Heart left ventricle (tissue), 16 donors: ENCODE data around the gene FKBP1A. TPM values are rescaled to one million over a fixed set of nuclear protein-coding genes. Genes with fewer than 3 reads are reported as not detected.

Experiments used
- ATAC-seq, 4 donors: fragments of 200-7000 bp; cut with Tn5 transposase; one replicate each; pipeline ENCODE4 v1.9.1; 2020 to 2022; ENCODE audit warnings: moderate library complexity in 4 of 4, mild to moderate bottlenecking in 3 of 4, moderate number of reproducible peaks in 1 of 4
- DNase-seq, 5 donors: peaks; one replicate each; pipeline ENCODE4 v3.0.0-alpha.2; 2020
- H3K27ac ChIP-seq, 12 donors: fragments of 200-600 bp; sonication (generic) in 4 of 12; one replicate each; pipeline versions ENCODE4 v1.5.0 to v1.8.0; 2016 to 2022; ENCODE audit warnings: mild to moderate bottlenecking in 2 of 12
- H3K27me3 ChIP-seq, 9 donors: fragments of 200-600 bp; sonication (generic) in 2 of 9; one replicate each; pipeline versions ENCODE4 v1.5.1 to v1.8.0; 2016 to 2022; ENCODE audit warnings: mild to moderate bottlenecking in 3 of 9
- H3K36me3 ChIP-seq, 9 donors: fragments of 200-600 bp; sonication (generic) in 2 of 9; one replicate each; pipeline versions ENCODE4 v1.5.0 to v1.8.0; 2018 to 2022; ENCODE audit warnings: mild to moderate bottlenecking in 2 of 9
- H3K4me1 ChIP-seq, 12 donors: fragments of 200-600 bp; sonication (generic) in 4 of 12; one replicate each; pipeline versions ENCODE4 v1.5.0 to v1.8.0; 2016 to 2022; ENCODE audit warnings: mild to moderate bottlenecking in 3 of 12
- H3K4me3 ChIP-seq, 12 donors: fragments of 200-600 bp; sonication (generic) in 4 of 12; one replicate each; pipeline versions ENCODE4 v1.5.0 to v1.8.0; 2017 to 2022; ENCODE audit warnings: mild to moderate bottlenecking in 9 of 12, moderate library complexity in 4 of 12
- H3K9me3 ChIP-seq, 12 donors: fragments of 200-600 bp; sonication (generic) in 4 of 12; one replicate each; pipeline versions ENCODE4 v1.5.0 to v1.8.0; 2016 to 2022; ENCODE audit warnings: mild to moderate bottlenecking in 1 of 12
- POLR2A ChIP-seq, 2 donors: fragments of 450-650 bp; IDR thresholded peaks; one replicate each; pipeline ENCODE4 v1.6.1; 2017; ENCODE audit warnings: antibody characterized with exemption in 2 of 2, mild to moderate bottlenecking in 2 of 2, moderate library complexity in 2 of 2
- WGBS, 4 donors: extraction: QIAGEN DNeasy Blood & Tissue Kit in 2 of 4; methylation state at CpG; one replicate each; pipeline versions ENCODE4 v1.1.5 to v1.1.7; 2013 to 2018; 5-methylcytosine and 5-hydroxymethylcytosine counted together
- intact Hi-C, 10 donors: fragments of 100-400 bp; cut with DNase I; formaldehyde crosslinking; loops; one replicate each; pipeline versions ENCODE4 v1.11.1 to v1.14.2; 2022
- polyA plus RNA-seq, 2 donors: library from polyadenylated mRNA; stranded (reverse); fragments of 200-250 nt; gene quantifications; one replicate each; pipeline ENCODE4 v1.2.3, GENCODE V29; 2013
- total RNA-seq, 9 donors: library from RNA; depleted of rRNA in 2 of 9; stranded (reverse); fragments of >200 nt in 2 of 9; fragmentation: NEBNext Ultra II Directional in 3 of 9; extraction: Animal tissue kit (Norgen Biotek cat#: 25700) in 3 of 9; gene quantifications; one replicate each; pipeline versions ENCODE4 v1.1.0 to v1.2.4, GENCODE V29; 2016 to 2023
- TF ChIP-seq, protein P1 (sequence below), 12 donors: fragments of 200-600 bp; sonication (generic) in 4 of 12; IDR thresholded peaks; one replicate each; pipeline versions ENCODE4 v1.5.0 to v1.8.0; 2018 to 2022; ENCODE audit warnings: antibody characterized with exemption in 12 of 12, mild to moderate bottlenecking in 5 of 12
- donor health status: ischemic (EF 13 %, LVEDD 7.1; RV severe dilation, severe dysfunction).
- donor health status: healthy with polysubstance abuse.
- donor health status: DM: no; HTN: yes; CAD: no.
- donor health status: DM: no; HTN: no; CAD: no.
- donor health status: ischemic (EF 25% LVEDD 6.9; RV normal size, moderate dysfunction).
- donor health status: ischemic (EF 25% LVEDD 5.7; RV mildly dilated, moderate dysfunction).
- donor health status: healthy.
- donor health status: DM: yes; HTN: yes; CAD: no.
- donor health status: ischemic (EF 35%, LVEDD 5.7; RV mildly dilated, moderate dysfunction).
- donor health status: nonischemic (EF 11% LVEDD 7.7; RV severe dilation, severe dysfunction).
- donor health status: DM: yes; HTN: yes; CAD: no.
- donor health status: PGD.
- donor health status: ischemic (EF 29% LVEDD 5.4; RV normal size, mild dysfunction).
- donor health status: nonischemic (EF 23%, LVEDD 6.1; RV moderate dilation, normal function).

FKBP1A gene
- total and polyA plus RNA-seq, 11 donors, result 71.3 to 401 (median 144) TPM

GRCh38 chr20:1320016-1320415 is 72.8 kb downstream of the FKBP1A start:
- Histone ChIP-seq H3K27ac (peak overlapping the region in 1 of 12 donors; percentile 99), H3K36me3 (no peaks in the 10 kb centered on the region), H3K4me1 (peaks cover 0 to 44% (median 28%) of the 10 kb centered on the region in 12 donors), H3K4me3 (no peak overlapping the region), H3K9me3 (no peaks in the 10 kb centered on the region), H3K27me3 (no peaks in the 10 kb centered on the region)
- intact Hi-C loops, result loop anchor here in 1 of 10 donors (5.0 kb wide), 1 partner anchor 72 kb away; the partner anchor contains the start of gene FKBP1A
- WGBS, 4 donors, result 90 to 96% (median 94%) methylated on average over 6 of the region's 6 CpGs
- DNase-seq (no peak), ATAC-seq (no peak)
- TF ChIP-seq, protein P1, sequence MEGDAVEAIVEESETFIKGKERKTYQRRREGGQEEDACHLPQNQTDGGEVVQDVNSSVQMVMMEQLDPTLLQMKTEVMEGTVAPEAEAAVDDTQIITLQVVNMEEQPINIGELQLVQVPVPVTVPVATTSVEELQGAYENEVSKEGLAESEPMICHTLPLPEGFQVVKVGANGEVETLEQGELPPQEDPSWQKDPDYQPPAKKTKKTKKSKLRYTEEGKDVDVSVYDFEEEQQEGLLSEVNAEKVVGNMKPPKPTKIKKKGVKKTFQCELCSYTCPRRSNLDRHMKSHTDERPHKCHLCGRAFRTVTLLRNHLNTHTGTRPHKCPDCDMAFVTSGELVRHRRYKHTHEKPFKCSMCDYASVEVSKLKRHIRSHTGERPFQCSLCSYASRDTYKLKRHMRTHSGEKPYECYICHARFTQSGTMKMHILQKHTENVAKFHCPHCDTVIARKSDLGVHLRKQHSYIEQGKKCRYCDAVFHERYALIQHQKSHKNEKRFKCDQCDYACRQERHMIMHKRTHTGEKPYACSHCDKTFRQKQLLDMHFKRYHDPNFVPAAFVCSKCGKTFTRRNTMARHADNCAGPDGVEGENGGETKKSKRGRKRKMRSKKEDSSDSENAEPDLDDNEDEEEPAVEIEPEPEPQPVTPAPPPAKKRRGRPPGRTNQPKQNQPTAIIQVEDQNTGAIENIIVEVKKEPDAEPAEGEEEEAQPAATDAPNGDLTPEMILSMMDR (IDR thresholded peaks at IDR 0.05), result no peak
- TF ChIP-seq POLR2A (IDR thresholded peaks at IDR 0.05), result no peak

DNA sequence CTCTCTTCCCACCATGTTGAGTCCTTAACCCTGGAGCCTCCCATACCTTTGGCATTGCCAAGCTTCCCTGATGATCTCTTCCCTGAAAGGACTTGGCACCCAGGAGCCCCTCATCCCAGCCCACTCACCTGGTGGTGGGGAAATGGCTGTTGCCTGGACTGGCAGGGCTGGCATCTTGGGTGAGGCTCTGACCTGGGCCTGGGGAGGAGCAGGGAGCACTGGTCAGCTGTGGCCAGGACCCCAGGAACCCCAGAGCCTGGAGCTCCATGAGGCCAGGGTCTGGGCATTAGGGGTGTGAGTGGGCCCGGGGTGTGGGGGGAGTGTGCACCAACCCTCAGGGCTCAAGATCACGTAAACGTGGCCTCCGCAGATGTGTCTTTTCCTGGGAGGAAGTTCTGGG is 73.4 kb downstream of the FKBP1A start:
- DNase-seq, result no peak
- H3K4me3 ChIP-seq, result no peak overlapping the region
- ATAC-seq, result no peak
- H3K27me3 ChIP-seq, result no peaks in the 10 kb centered on the region
- TF ChIP-seq, protein P1 (IDR thresholded peaks at IDR 0.05), result no peak
- intact Hi-C loops, result loop anchor here in 1 of 10 donors (2.0 kb wide), 1 partner anchor 79 kb away; no protein-coding TSS in a partner anchor
- peak overlapping the region in 1 of 12 donors; percentile 99 for H3K27ac ChIP-seq
- no peaks in the 10 kb centered on the region for H3K36me3 ChIP-seq
- H3K9me3 ChIP-seq, result no peaks in the 10 kb centered on the region
- WGBS, 4 donors, result 80 to 95% (median 83%) methylated on average over 4 of the region's 4 CpGs
- peaks cover 0 to 38% (median 23%) of the 10 kb centered on the region in 12 donors for H3K4me1 ChIP-seq

DNA sequence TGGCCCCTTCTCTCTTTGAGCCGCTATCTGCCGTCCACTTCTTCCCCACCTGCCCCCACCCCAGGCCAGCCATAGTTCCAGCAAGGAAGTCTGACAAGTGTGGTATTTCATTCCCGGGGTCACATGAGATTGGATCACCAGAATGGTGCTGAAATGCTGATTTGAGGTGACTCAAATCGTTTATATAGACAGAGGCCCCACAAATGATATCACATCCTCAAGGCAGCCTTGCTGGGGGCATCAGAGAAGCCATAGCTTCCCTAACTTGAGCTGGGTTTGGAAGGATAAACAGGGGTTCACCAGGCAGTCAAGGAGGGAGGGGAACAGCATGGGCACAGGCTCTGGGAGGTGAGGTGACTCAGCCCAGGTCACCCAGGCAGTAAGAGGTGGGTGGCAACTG is 73.8 kb downstream of the FKBP1A start:
- Histone ChIP-seq H3K9me3 (no peaks in the 10 kb centered on the region), H3K27me3 (no peaks in the 10 kb centered on the region), H3K36me3 (no peaks in the 10 kb centered on the region), H3K4me3 (no peak overlapping the region), H3K27ac (no peak overlapping the region), H3K4me1 (peaks cover 0 to 36% (median 21%) of the 10 kb centered on the region in 12 donors)
- no peak for ATAC-seq
- 74 to 80% (median 79%) methylated on average over 4 of the region's 4 CpGs for WGBS, 4 donors
- intact Hi-C loops, result loop anchor here in 1 of 10 donors (2.0 kb wide), 1 partner anchor 80 kb away; no protein-coding TSS in a partner anchor
- DNase-seq, result no peak
- TF ChIP-seq POLR2A (IDR thresholded peaks at IDR 0.05), result no peak
- TF ChIP-seq, protein P1 (IDR thresholded peaks at IDR 0.05), result no peak

Other genes with a start within 250 kb of the FKBP1A start
- gene TMEM74B, start 208.1 kb downstream of the FKBP1A start, total RNA-seq, result 1 to 10 TPM in 8 of 9 donors, under 1 TPM in 1; 0.69 to 5.6 (median 1.9) TPM
- 1 to 10 TPM in 1 of 2 donors, under 1 TPM in 1; 0.55 to 6.6 TPM for gene TMEM74B, start 208.1 kb downstream of the FKBP1A start, polyA plus RNA-seq
- gene C20orf202, start 189.6 kb downstream of the FKBP1A start, total RNA-seq, result under 1 TPM in 8 of 9 donors, not detected in 1; 0.25 to 0.47 (median 0.32) TPM
- under 1 TPM; 0.21 to 0.46 TPM for gene C20orf202, start 189.6 kb downstream of the FKBP1A start, polyA plus RNA-seq
- gene RAD21L1, start 167.0 kb downstream of the FKBP1A start, total RNA-seq, result not detected
- not detected for gene RAD21L1, start 167.0 kb downstream of the FKBP1A start, polyA plus RNA-seq
- gene SNPH, start 126.8 kb downstream of the FKBP1A start, total RNA-seq, result 10 to 100 TPM in 7 of 9 donors, 1 to 10 TPM in 2; 6.5 to 17.4 (median 11.7) TPM
- 1 to 10 TPM; 4.3 to 5.8 TPM for gene SNPH, start 126.8 kb downstream of the FKBP1A start, polyA plus RNA-seq
- 1 to 10 TPM in 8 of 9 donors, under 1 TPM in 1; 0.65 to 4.2 (median 2.1) TPM for gene SDCBP2, start 63.9 kb downstream of the FKBP1A start, total RNA-seq
- 1 to 10 TPM; 1.8 to 3.6 TPM for gene SDCBP2, start 63.9 kb downstream of the FKBP1A start, polyA plus RNA-seq
- 10 to 100 TPM; 27.9 to 66.6 (median 62.1) TPM for gene NSFL1C, start 73.8 kb upstream of the FKBP1A start, total RNA-seq
- 10 to 100 TPM; 30.6 to 55.8 TPM for gene NSFL1C, start 73.8 kb upstream of the FKBP1A start, polyA plus RNA-seq
- 10 to 100 TPM in 1 of 9 donors, 1 to 10 TPM in 6, under 1 TPM in 2; 0.74 to 11.9 (median 2.4) TPM for gene SIRPB2, start 98.4 kb upstream of the FKBP1A start, total RNA-seq
- 1 to 10 TPM; 1.5 to 2.1 TPM for gene SIRPB2, start 98.4 kb upstream of the FKBP1A start, polyA plus RNA-seq
- gene SIRPD, start 164.7 kb upstream of the FKBP1A start, total RNA-seq, result 1 to 10 TPM in 1 of 9 donors, not detected in 8; 1.1 TPM
- not detected for gene SIRPD, start 164.7 kb upstream of the FKBP1A start, polyA plus RNA-seq
- 10 to 100 TPM in 1 of 9 donors, 1 to 10 TPM in 6, under 1 TPM in 2; 0.19 to 14.0 (median 2.1) TPM for gene SIRPB1, start 227.0 kb upstream of the FKBP1A start, total RNA-seq
- under 1 TPM; 0.34 to 0.35 TPM for gene SIRPB1, start 227.0 kb upstream of the FKBP1A start, polyA plus RNA-seq